Regular cardiac myocyte (primary cell): ENCODE data around the gene CD83. TPM values are rescaled to one million over a fixed set of nuclear protein-coding genes. Genes with fewer than 3 reads are reported as not detected.

Source experiments
- total RNA-seq: library from RNA; depleted of rRNA; stranded (reverse); fragments of >200 nt; gene quantifications from 2 replicates; pipeline ENCODE4 v1.2.3, GENCODE V29; 2014

CD83 gene
- 0.38 and 3.1 TPM in 2 replicates for total RNA-seq

GRCh38 chr6:14117158-14118090 lies at the start of gene CD83:
CD83 (plus strand) TSS chr6:14117772; CDS start chr6:14117812, 40 bp downstream.

Other genes with a start within 250 kb of the CD83 start
- gene RNF182, start 192.8 kb upstream of the CD83 start, total RNA-seq: 9.0 and 10.0 TPM in 2 replicates